ENCODE data around the gene CHRNA4.

The CHRNA4 gene

GRCh38 chr20:63325021-63325471 lies 36.1 kb downstream of the CHRNA4 start:
- H3K9ac ChIP-seq (ENCODE audit: low read depth, low read length): no peak overlapping the region
- H3K4me3 ChIP-seq (ENCODE audit: low read depth in 1 of 2, low read length in 2 of 2): no peak overlapping the region
- H3K27me3 ChIP-seq (ENCODE audit: insufficient read depth, low read length, poor library complexity): no peaks in the 10 kb centered on the region
- H3K36me3 ChIP-seq (ENCODE audit: insufficient read depth, low read length): no peaks in the 10 kb centered on the region
- TF ChIP-seq EZH2 (IDR thresholded peaks at IDR 0.05; ENCODE audit: borderline replicate concordance, low read depth, low read length, severe bottlenecking) (no peak), CTCF (IDR thresholded peaks at IDR 0.05; ENCODE audit: borderline replicate concordance, extremely low read depth, low read length, poor library complexity, severe bottlenecking) (no peak)
- no peak overlapping the region for H3K27ac ChIP-seq (ENCODE audit: low read length)
- ATAC-seq (ENCODE audit: insufficient read depth, low read depth) (no peak), DNase-seq (no peak)
- H4K20me1 ChIP-seq (ENCODE audit: insufficient read depth, low read length): peaks cover 12% of the 10 kb centered on the region
- no peaks in the 10 kb centered on the region for H3K4me1 ChIP-seq (ENCODE audit: insufficient read depth, low read length)
- H3K4me2 ChIP-seq (ENCODE audit: insufficient read depth, low read length): no peak overlapping the region
- H3K9me3 ChIP-seq (ENCODE audit: insufficient read depth, low read length, severe bottlenecking): no peaks in the 10 kb centered on the region
- no peaks in the 10 kb centered on the region for H3K79me2 ChIP-seq (ENCODE audit: insufficient read depth, low read length)
- H2AFZ ChIP-seq (ENCODE audit: low read depth, low read length): no peak overlapping the region

- Histone ChIP-seq H3K27ac (ENCODE audit: low read length) (no peak overlapping the region), H3K4me2 (ENCODE audit: insufficient read depth, low read length) (no peak overlapping the region), H3K36me3 (ENCODE audit: insufficient read depth, low read length) (no peaks in the 10 kb centered on the region), H4K20me1 (ENCODE audit: insufficient read depth, low read length) (peaks cover 13% of the 10 kb centered on the region), H3K9ac (ENCODE audit: low read depth, low read length) (no peak overlapping the region), H3K9me3 (ENCODE audit: insufficient read depth, low read length, severe bottlenecking) (no peaks in the 10 kb centered on the region), H3K27me3 (ENCODE audit: insufficient read depth, low read length, poor library complexity) (no peaks in the 10 kb centered on the region), H2AFZ (ENCODE audit: low read depth, low read length) (no peak overlapping the region), H3K4me1 (ENCODE audit: insufficient read depth, low read length) (no peaks in the 10 kb centered on the region), H3K79me2 (ENCODE audit: insufficient read depth, low read length) (no peaks in the 10 kb centered on the region), H3K4me3 (ENCODE audit: low read depth in 1 of 2, low read length in 2 of 2) (no peak overlapping the region)
- ATAC-seq (ENCODE audit: insufficient read depth, low read depth) (no peak), DNase-seq (no peak)
- TF ChIP-seq EZH2 (IDR thresholded peaks at IDR 0.05; ENCODE audit: borderline replicate concordance, low read depth, low read length, severe bottlenecking) (no peak), CTCF (IDR thresholded peaks at IDR 0.05; ENCODE audit: borderline replicate concordance, extremely low read depth, low read length, poor library complexity, severe bottlenecking) (no peak)
Observed at GRCh38 chr20:63323357-63323981, 37.7 kb downstream of the CHRNA4 start.

- Histone ChIP-seq H3K27me3 (ENCODE audit: insufficient read depth, low read length, poor library complexity) (no peaks in the 10 kb centered on the region), H3K4me2 (ENCODE audit: insufficient read depth, low read length) (no peak overlapping the region), H3K9me3 (ENCODE audit: insufficient read depth, low read length, severe bottlenecking) (no peaks in the 10 kb centered on the region), H3K4me3 (ENCODE audit: low read depth in 1 of 2, low read length in 2 of 2) (no peak overlapping the region), H3K27ac (ENCODE audit: low read length) (no peak overlapping the region), H3K4me1 (ENCODE audit: insufficient read depth, low read length) (no peaks in the 10 kb centered on the region), H3K79me2 (ENCODE audit: insufficient read depth, low read length) (no peaks in the 10 kb centered on the region), H4K20me1 (ENCODE audit: insufficient read depth, low read length) (peaks cover 13% of the 10 kb centered on the region), H3K36me3 (ENCODE audit: insufficient read depth, low read length) (no peaks in the 10 kb centered on the region), H2AFZ (ENCODE audit: low read depth, low read length) (no peak overlapping the region), H3K9ac (ENCODE audit: low read depth, low read length) (no peak overlapping the region)
- TF ChIP-seq CTCF (IDR thresholded peaks at IDR 0.05; ENCODE audit: borderline replicate concordance, extremely low read depth, low read length, poor library complexity, severe bottlenecking) (no peak), EZH2 (IDR thresholded peaks at IDR 0.05; ENCODE audit: borderline replicate concordance, low read depth, low read length, severe bottlenecking) (no peak)
- DNase-seq: no peak
- ATAC-seq (ENCODE audit: insufficient read depth, low read depth): no peak
Observed at GRCh38 chr20:63322933-63323273, 38.2 kb downstream of the CHRNA4 start.
